Measurements from ENCODE around the gene CD48. TPM values are rescaled to one million over a fixed set of nuclear protein-coding genes. Genes with fewer than 3 reads are reported as not detected.

The CD48 gene
- total RNA-seq, 1 experiment from 2014 or later = 0.20 TPM

- no peaks in the 10 kb centered on the region for H3K36me3 ChIP-seq (ENCODE audit: control insufficient read depth in 1 of 2, insufficient read depth in 2 of 2, low read length in 2 of 2)
- no peaks in the 10 kb centered on the region for H3K9me3 ChIP-seq (ENCODE audit: control insufficient read depth in 1 of 2, insufficient read depth in 1 of 2, low read depth in 1 of 2, low read length in 2 of 2)
- TF ChIP-seq POLR2A (IDR thresholded peaks at IDR 0.05; ENCODE audit: borderline replicate concordance, extremely low read depth, insufficient read depth, insufficient read length) (no peak), POLR2AphosphoS5 (IDR thresholded peaks at IDR 0.05; ENCODE audit: low read depth, low read length) (no peak)
- no peaks in the 10 kb centered on the region for H3K9me2 ChIP-seq (ENCODE audit: insufficient read depth)
- H3K4me2 ChIP-seq (ENCODE audit: low read length) = no peak within 1 kb of the TSS
- H3K27me3 ChIP-seq (ENCODE audit: insufficient read depth, low read length) = no peaks in the 10 kb centered on the region
- POLR2A ChIA-PET = no interaction called here
- ATAC-seq (no peak), DNase-seq (ENCODE audit: low read depth, low spot score) (no peak)
- RAD21 ChIA-PET (ENCODE audit: low non-redundant PET in 1 of 2, low total read pairs in 2 of 2, uncharacterized antibody in 2 of 2, unreplicated experiment in 2 of 2) = no interaction called here
- H3K4me1 ChIP-seq (ENCODE audit: control insufficient read depth in 1 of 2, insufficient read depth in 2 of 2, low read length in 2 of 2) = no peaks in the 10 kb centered on the region
- no peak within 1 kb of the TSS for H3K4me3 ChIP-seq (replicated peaks in 1 of 2; ENCODE audit: low read depth in 1 of 2, low read length in 2 of 2)
- no peak within 1 kb of the TSS for H3K27ac ChIP-seq (ENCODE audit: low read depth, low read length)
- no peak within 1 kb of the TSS for H2AFZ ChIP-seq (ENCODE audit: low read depth, low read length, poor library complexity, severe bottlenecking)
- CTCF ChIA-PET = interaction anchor here (1.5 kb wide), 1 partner anchor 453 kb away, joined by 4 read pairs; no protein-coding TSS in a partner anchor
- intact Hi-C loops (cut with micrococcal nuclease) = no loop called here
- no TSS peak for BruUV-seq (replicated peaks)
- H4K20me1 ChIP-seq (ENCODE audit: insufficient read depth) = no peaks in the 10 kb centered on the region
- H3K9ac ChIP-seq (ENCODE audit: low read length) = no peak within 1 kb of the TSS
- no peaks in the 10 kb centered on the region for H3K79me2 ChIP-seq (ENCODE audit: insufficient read depth, low read length)
Observed at GRCh38 chr1:160646711-160647328, 64.8 kb downstream of the CD48 start, which contains the start of gene SLAMF1. Gene SLAMF1, minus strand, starts transcription at chr1:160647044. Its CDS starts 99 bp downstream, at chr1:160646945.

- H3K27me3 ChIP-seq (ENCODE audit: insufficient read depth, low read length) = no peaks in the 10 kb centered on the region
- no peak for ATAC-seq
- H3K79me2 ChIP-seq (ENCODE audit: insufficient read depth, low read length) = no peaks in the 10 kb centered on the region
- H3K9ac ChIP-seq (ENCODE audit: low read length) = no peak overlapping the region
- intact Hi-C loops (cut with micrococcal nuclease) = no loop called here
- H3K4me3 ChIP-seq (replicated peaks in 1 of 2; ENCODE audit: low read depth in 1 of 2, low read length in 2 of 2) = no peak overlapping the region
- no peaks in the 10 kb centered on the region for H3K36me3 ChIP-seq (ENCODE audit: control insufficient read depth in 1 of 2, insufficient read depth in 2 of 2, low read length in 2 of 2)
- H3K4me1 ChIP-seq (ENCODE audit: control insufficient read depth in 1 of 2, insufficient read depth in 2 of 2, low read length in 2 of 2) = no peaks in the 10 kb centered on the region
- ChIA-PET POLR2A (no interaction called here), RAD21 (ENCODE audit: low non-redundant PET in 1 of 2, low total read pairs in 2 of 2, uncharacterized antibody in 2 of 2, unreplicated experiment in 2 of 2) (no interaction called here), CTCF (interaction anchor here (1.5 kb wide), 1 partner anchor 453 kb away, joined by 4 read pairs; no protein-coding TSS in a partner anchor)
- H3K4me2 ChIP-seq (ENCODE audit: low read length) = no peak overlapping the region
- no peaks in the 10 kb centered on the region for H3K9me3 ChIP-seq (ENCODE audit: control insufficient read depth in 1 of 2, insufficient read depth in 1 of 2, low read depth in 1 of 2, low read length in 2 of 2)
- no peaks in the 10 kb centered on the region for H4K20me1 ChIP-seq (ENCODE audit: insufficient read depth)
- no TSS peak for BruUV-seq (replicated peaks)
- H3K27ac ChIP-seq (ENCODE audit: low read depth, low read length) = no peak overlapping the region
- DNase-seq (ENCODE audit: low read depth, low spot score) = no peak
- no peak for TF ChIP-seq FOSL1 (IDR thresholded peaks at IDR 0.05; ENCODE audit: low read depth)
- no peak for TF ChIP-seq CBX3 (IDR thresholded peaks at IDR 0.05; ENCODE audit: low read depth)
- no peak for TF ChIP-seq CEBPB (IDR thresholded peaks at IDR 0.05; ENCODE audit: low read depth)
- TF ChIP-seq ZNF274 (IDR thresholded peaks at IDR 0.05; ENCODE audit: low read depth, low read length) = no peak
- TF ChIP-seq EGR1 (IDR thresholded peaks at IDR 0.05; ENCODE audit: low read depth) = no peak
- TF ChIP-seq YY1 (IDR thresholded peaks at IDR 0.05; ENCODE audit: extremely low read depth, insufficient replicate concordance, low read depth, low read length) = no peak
- no peak for TF ChIP-seq JUND (IDR thresholded peaks at IDR 0.05)
- TF ChIP-seq SP1 (IDR thresholded peaks at IDR 0.05; ENCODE audit: low read depth) = no peak
- TF ChIP-seq EZH2phosphoT487 (IDR thresholded peaks at IDR 0.05; ENCODE audit: borderline replicate concordance) = no peak
- no peak for TF ChIP-seq ZBTB33 (IDR thresholded peaks at IDR 0.05; ENCODE audit: extremely low read depth, insufficient replicate concordance, low read length)
- TF ChIP-seq ATF3 (IDR thresholded peaks at IDR 0.05) = no peak
- no peak for TF ChIP-seq RAD21 (IDR thresholded peaks at IDR 0.05; ENCODE audit: low read depth)
- no peak overlapping the region for H2AFZ ChIP-seq (ENCODE audit: low read depth, low read length, poor library complexity, severe bottlenecking)
- H3K9me2 ChIP-seq (ENCODE audit: insufficient read depth) = no peaks in the 10 kb centered on the region
Observed at GRCh38 chr1:160646180-160646579, 65.4 kb downstream of the CD48 start.
